ENCODE measurements around the gene MOBP.

DNA sequence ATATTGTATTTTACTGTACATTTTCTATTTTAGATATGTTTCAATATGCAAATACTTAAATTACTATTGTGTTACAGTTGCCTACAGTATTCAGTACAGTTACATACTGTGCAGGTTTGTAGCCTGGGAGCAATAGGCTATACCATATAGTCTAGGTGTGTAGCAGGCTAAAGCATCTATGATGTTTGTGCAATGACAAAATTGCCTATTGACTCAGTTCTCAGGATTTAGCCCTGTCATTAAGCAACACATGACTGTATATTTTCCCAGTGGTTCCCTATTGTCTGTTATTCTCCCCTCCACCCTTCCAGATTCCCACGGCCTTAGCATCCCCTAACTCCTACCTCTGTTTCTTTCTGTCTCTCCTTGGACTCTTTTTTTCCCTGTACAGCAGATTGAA is 10.7 kb downstream of the MOBP start:
- TF ChIP-seq RAD21 (IDR thresholded peaks at IDR 0.05 in 1 of 2, conservative IDR thresholded peaks at IDR 0.05 in 1 of 2; ENCODE audit: low read depth in 2 of 2, low read length in 2 of 2) (no peak), NANOG (IDR thresholded peaks at IDR 0.05; ENCODE audit: insufficient read depth, low read depth, low read length, poor library complexity, severe bottlenecking) (no peak), EZH2 (IDR thresholded peaks at IDR 0.05; ENCODE audit: low read depth, low read length, severe bottlenecking) (no peak), ATF2 (IDR thresholded peaks at IDR 0.05; ENCODE audit: low read length) (no peak), KDM1A (IDR thresholded peaks at IDR 0.05; ENCODE audit: borderline replicate concordance, low read length) (no peak)
- TF ChIP-seq, protein P1, sequence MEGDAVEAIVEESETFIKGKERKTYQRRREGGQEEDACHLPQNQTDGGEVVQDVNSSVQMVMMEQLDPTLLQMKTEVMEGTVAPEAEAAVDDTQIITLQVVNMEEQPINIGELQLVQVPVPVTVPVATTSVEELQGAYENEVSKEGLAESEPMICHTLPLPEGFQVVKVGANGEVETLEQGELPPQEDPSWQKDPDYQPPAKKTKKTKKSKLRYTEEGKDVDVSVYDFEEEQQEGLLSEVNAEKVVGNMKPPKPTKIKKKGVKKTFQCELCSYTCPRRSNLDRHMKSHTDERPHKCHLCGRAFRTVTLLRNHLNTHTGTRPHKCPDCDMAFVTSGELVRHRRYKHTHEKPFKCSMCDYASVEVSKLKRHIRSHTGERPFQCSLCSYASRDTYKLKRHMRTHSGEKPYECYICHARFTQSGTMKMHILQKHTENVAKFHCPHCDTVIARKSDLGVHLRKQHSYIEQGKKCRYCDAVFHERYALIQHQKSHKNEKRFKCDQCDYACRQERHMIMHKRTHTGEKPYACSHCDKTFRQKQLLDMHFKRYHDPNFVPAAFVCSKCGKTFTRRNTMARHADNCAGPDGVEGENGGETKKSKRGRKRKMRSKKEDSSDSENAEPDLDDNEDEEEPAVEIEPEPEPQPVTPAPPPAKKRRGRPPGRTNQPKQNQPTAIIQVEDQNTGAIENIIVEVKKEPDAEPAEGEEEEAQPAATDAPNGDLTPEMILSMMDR (IDR thresholded peaks at IDR 0.05; ENCODE audit: control extremely low read depth in 1 of 3, insufficient read depth in 1 of 3, low read depth in 1 of 3, low read length in 3 of 3), result no peak

Data from H1 (cell line).